GM23338 (cell line): ENCODE data around the gene CRYAA. TPM values are rescaled to one million over a fixed set of nuclear protein-coding genes. Genes with fewer than 3 reads are reported as not detected.

Source experiments
- ATAC-seq: fragments of 200-7000 bp; cut with Tn5 transposase; 3 replicates; pipeline ENCODE4 v1.9.1; 2020
- DNase-seq: peaks from one replicate; pipeline ENCODE4 v3.0.0-alpha.2; 2015; ENCODE audit warnings: low spot score
- H2AFZ ChIP-seq: fragments of 200-600 bp; sonication (generic); 2 replicates; pipeline ENCODE4 v1.8.0; 2016; ENCODE audit warnings: antibody characterized with exemption, mild to moderate bottlenecking, moderate library complexity
- H3F3A ChIP-seq: fragments of 200-600 bp; sonication (generic); replicated peaks from 2 replicates; pipeline ENCODE4 v1.8.0; 2017; ENCODE audit warnings: antibody characterized with exemption, mixed run types, low read depth
- H3K27ac ChIP-seq: fragments of 200-600 bp; sonication (generic); 2 replicates; pipeline ENCODE4 v1.6.1; 2016; ENCODE audit warnings: low read depth
- H3K27me3 ChIP-seq: fragments of 200-600 bp; sonication (generic); 2 replicates; pipeline ENCODE4 v1.8.0; 2016; ENCODE audit warnings: mild to moderate bottlenecking, mixed run types, moderate library complexity; ENCODE audit not compliant: insufficient read depth
- H3K36me3 ChIP-seq: fragments of 200-600 bp; sonication (generic); 2 replicates; pipeline ENCODE4 v1.8.0; 2016; ENCODE audit warnings: mild to moderate bottlenecking; ENCODE audit not compliant: insufficient read depth
- H3K4me1 ChIP-seq: fragments of 200-600 bp; sonication (generic); 2 replicates; pipeline ENCODE4 v1.8.0; 2016; ENCODE audit warnings: mild to moderate bottlenecking, moderate library complexity; ENCODE audit not compliant: insufficient read depth
- H3K4me2 ChIP-seq: fragments of 200-600 bp; sonication (generic); 2 replicates; pipeline ENCODE4 v1.7.1; 2017; ENCODE audit warnings: mixed run types
- H3K4me3 ChIP-seq: fragments of 200-600 bp; sonication (generic); 2 replicates; pipeline ENCODE4 v1.6.1; 2016; ENCODE audit warnings: mixed run types
- H3K79me2 ChIP-seq: fragments of 200-600 bp; sonication (generic); replicated peaks from 2 replicates; pipeline ENCODE4 v1.8.0; 2017; ENCODE audit warnings: mild to moderate bottlenecking; ENCODE audit not compliant: insufficient read depth
- H3K9me2 ChIP-seq: fragments of 200-600 bp; sonication (generic); 2 replicates; pipeline ENCODE4 v1.8.0; 2017; ENCODE audit not compliant: insufficient read depth
- H4K20me1 ChIP-seq: fragments of 200-600 bp; sonication (generic); replicated peaks from 2 replicates; pipeline ENCODE4 v1.8.0; 2017; ENCODE audit warnings: mild to moderate bottlenecking; ENCODE audit not compliant: insufficient read depth
- H3K27ac Mint-ChIP-seq: 2 replicates; pipeline ENCODE4 v1.8.0; 2020; ENCODE audit warnings: inconsistent platforms, mild to moderate bottlenecking, moderate library complexity, mixed read lengths
- H3K27me3 Mint-ChIP-seq: 3 replicates; pipeline ENCODE4 v1.8.0; 2022; ENCODE audit warnings: low read depth, mild to moderate bottlenecking, moderate library complexity, mixed read lengths, inconsistent platforms; ENCODE audit not compliant: insufficient read depth, poor library complexity
- H3K36me3 Mint-ChIP-seq: 3 replicates; pipeline ENCODE4 v1.8.0; 2021; ENCODE audit warnings: low read depth, mild to moderate bottlenecking, inconsistent platforms, moderate library complexity, mixed read lengths
- H3K4me1 Mint-ChIP-seq: 3 replicates; pipeline ENCODE4 v1.8.0; 2020; ENCODE audit warnings: mild to moderate bottlenecking, inconsistent platforms, mixed read lengths
- H3K4me3 Mint-ChIP-seq: 3 replicates; pipeline ENCODE4 v1.8.0; 2021; ENCODE audit warnings: moderate library complexity, mild to moderate bottlenecking, inconsistent platforms, mixed read lengths
- H3K9me3 Mint-ChIP-seq: 3 replicates; pipeline ENCODE4 v1.8.0; 2020; ENCODE audit warnings: moderate library complexity, mild to moderate bottlenecking, inconsistent platforms, mixed read lengths
- CREB1 ChIP-seq: fragments of 250-450 bp; sonication (Bioruptor Pico); IDR thresholded peaks from 2 replicates; pipeline ENCODE4 v1.5.0; 2020; ENCODE audit warnings: low read depth, mild to moderate bottlenecking, moderate library complexity
- EZH2 ChIP-seq: fragments of 200-600 bp; sonication (generic); IDR thresholded peaks from one replicate; pipeline ENCODE4 v1.8.0; 2017; ENCODE audit warnings: antibody characterized with exemption, mild to moderate bottlenecking, low read depth; ENCODE audit not compliant: unreplicated experiment
- EZH2phosphoT487 ChIP-seq: fragments of 200-600 bp; sonication (generic); IDR thresholded peaks from one replicate; pipeline ENCODE4 v1.8.1; 2018; ENCODE audit warnings: antibody characterized with exemption; ENCODE audit not compliant: unreplicated experiment
- JUNB ChIP-seq: IDR thresholded peaks from one replicate; pipeline ENCODE4 v1.6.1; 2016; ENCODE audit warnings: antibody characterized with exemption; ENCODE audit not compliant: unreplicated experiment
- NANOG ChIP-seq: IDR thresholded peaks from 2 replicates; pipeline ENCODE4 v1.6.1; 2016; ENCODE audit warnings: antibody characterized with exemption, borderline replicate concordance
- POLR2AphosphoS5 ChIP-seq: IDR thresholded peaks from 2 replicates; pipeline ENCODE4 v1.6.1; 2016; ENCODE audit warnings: antibody characterized with exemption, low read depth
- STAT1 ChIP-seq: IDR thresholded peaks from one replicate; pipeline ENCODE4 v1.6.1; 2016; ENCODE audit warnings: antibody characterized with exemption; ENCODE audit not compliant: unreplicated experiment
- ZNF331 ChIP-seq: fragments of 250-450 bp; sonication (Bioruptor Pico); IDR thresholded peaks from 2 replicates; pipeline ENCODE4 v1.5.0; 2020; ENCODE audit warnings: low read depth, mild to moderate bottlenecking, moderate library complexity
- polyA plus RNA-seq: library from polyadenylated mRNA; unstranded; fragments of >200 nt; fragmentation: Nextera tagmentation; extraction: Ambion mirVana; gene quantifications from 2 replicates; pipeline ENCODE4 v1.2.1, GENCODE V29; 2016
- total RNA-seq: library from RNA; depleted of rRNA; stranded (reverse); fragments of >200 nt; shearing (Covaris generic); gene quantifications from 2 replicates; pipeline ENCODE4 v1.2.3, GENCODE V29; 2014
- TF ChIP-seq, protein P1 (sequence below): fragments of 250-450 bp; sonication (Bioruptor Pico); IDR thresholded peaks from 2 replicates; pipeline ENCODE4 v1.5.0; 2020; ENCODE audit warnings: mild to moderate bottlenecking, moderate library complexity
- TF ChIP-seq, protein P2 (sequence below), 2 experiments: fragments of 200-600 bp in 1 of 2; sonication (generic) in 1 of 2; conservative IDR thresholded peaks; 2 replicates each; pipeline versions ENCODE4 v1.5.1 to v1.6.1; 2016 to 2017; ENCODE audit warnings: antibody characterized with exemption in 2 of 2, low read depth in 2 of 2, mild to moderate bottlenecking in 2 of 2, moderate library complexity in 1 of 2
- TF ChIP-seq, protein P3 (sequence below): IDR thresholded peaks from one replicate; pipeline ENCODE4 v1.6.1; 2018; ENCODE audit warnings: antibody characterized with exemption; ENCODE audit not compliant: unreplicated experiment
- TF ChIP-seq, protein P4 (sequence below): IDR thresholded peaks from 2 replicates; pipeline ENCODE4 v1.6.1; 2016; ENCODE audit warnings: antibody characterized with exemption

The CRYAA gene
- total and polyA plus RNA-seq, 2 experiments from 2014 or later = not detected

DNA sequence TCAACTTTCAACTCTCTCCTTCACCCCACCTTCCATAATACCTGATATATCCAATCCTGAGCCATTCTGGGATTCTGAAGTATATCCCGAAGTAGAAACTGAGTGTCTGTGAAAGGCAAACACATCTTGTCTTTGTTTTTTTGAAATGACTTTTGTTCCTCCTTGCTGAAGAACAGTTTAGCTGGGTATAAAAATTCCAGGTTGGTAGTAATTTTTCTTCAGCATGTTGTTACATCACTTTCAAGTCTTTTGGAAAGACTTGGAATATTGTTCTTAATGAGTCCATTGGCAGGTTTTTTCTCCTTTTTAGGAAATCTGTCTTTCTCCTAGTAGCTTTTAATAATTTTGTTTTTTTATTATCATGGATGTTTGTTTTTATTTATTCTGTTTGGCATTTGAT is 32.7 kb downstream of the CRYAA start:
- Histone ChIP-seq H2AFZ (no peak overlapping the region), H3K79me2 (no peaks in the 10 kb centered on the region), H4K20me1 (no peaks in the 10 kb centered on the region), H3F3A (no peaks in the 10 kb centered on the region), H3K27ac (no peak overlapping the region), H3K4me2 (no peak overlapping the region), H3K4me3 (no peak overlapping the region), H3K9me2 (no peaks in the 10 kb centered on the region), H3K36me3 (no peaks in the 10 kb centered on the region), H3K4me1 (peaks cover 6% of the 10 kb centered on the region; the same call in 1 of the 2 replicates), H3K27me3 (no peaks in the 10 kb centered on the region)
- Mint-ChIP-seq H3K9me3 (peaks cover 15% of the 10 kb centered on the region), H3K36me3 (peaks cover 7% of the 10 kb centered on the region; the same call in 2 of the 3 replicates), H3K4me1 (peaks cover 7% of the 10 kb centered on the region; the same call in 1 of the 3 replicates), H3K4me3 (no peak overlapping the region), H3K27ac (no peak overlapping the region), H3K27me3 (peaks cover 9% of the 10 kb centered on the region)
- DNase-seq = no peak
- ATAC-seq = no peak
- TF ChIP-seq, protein P1, sequence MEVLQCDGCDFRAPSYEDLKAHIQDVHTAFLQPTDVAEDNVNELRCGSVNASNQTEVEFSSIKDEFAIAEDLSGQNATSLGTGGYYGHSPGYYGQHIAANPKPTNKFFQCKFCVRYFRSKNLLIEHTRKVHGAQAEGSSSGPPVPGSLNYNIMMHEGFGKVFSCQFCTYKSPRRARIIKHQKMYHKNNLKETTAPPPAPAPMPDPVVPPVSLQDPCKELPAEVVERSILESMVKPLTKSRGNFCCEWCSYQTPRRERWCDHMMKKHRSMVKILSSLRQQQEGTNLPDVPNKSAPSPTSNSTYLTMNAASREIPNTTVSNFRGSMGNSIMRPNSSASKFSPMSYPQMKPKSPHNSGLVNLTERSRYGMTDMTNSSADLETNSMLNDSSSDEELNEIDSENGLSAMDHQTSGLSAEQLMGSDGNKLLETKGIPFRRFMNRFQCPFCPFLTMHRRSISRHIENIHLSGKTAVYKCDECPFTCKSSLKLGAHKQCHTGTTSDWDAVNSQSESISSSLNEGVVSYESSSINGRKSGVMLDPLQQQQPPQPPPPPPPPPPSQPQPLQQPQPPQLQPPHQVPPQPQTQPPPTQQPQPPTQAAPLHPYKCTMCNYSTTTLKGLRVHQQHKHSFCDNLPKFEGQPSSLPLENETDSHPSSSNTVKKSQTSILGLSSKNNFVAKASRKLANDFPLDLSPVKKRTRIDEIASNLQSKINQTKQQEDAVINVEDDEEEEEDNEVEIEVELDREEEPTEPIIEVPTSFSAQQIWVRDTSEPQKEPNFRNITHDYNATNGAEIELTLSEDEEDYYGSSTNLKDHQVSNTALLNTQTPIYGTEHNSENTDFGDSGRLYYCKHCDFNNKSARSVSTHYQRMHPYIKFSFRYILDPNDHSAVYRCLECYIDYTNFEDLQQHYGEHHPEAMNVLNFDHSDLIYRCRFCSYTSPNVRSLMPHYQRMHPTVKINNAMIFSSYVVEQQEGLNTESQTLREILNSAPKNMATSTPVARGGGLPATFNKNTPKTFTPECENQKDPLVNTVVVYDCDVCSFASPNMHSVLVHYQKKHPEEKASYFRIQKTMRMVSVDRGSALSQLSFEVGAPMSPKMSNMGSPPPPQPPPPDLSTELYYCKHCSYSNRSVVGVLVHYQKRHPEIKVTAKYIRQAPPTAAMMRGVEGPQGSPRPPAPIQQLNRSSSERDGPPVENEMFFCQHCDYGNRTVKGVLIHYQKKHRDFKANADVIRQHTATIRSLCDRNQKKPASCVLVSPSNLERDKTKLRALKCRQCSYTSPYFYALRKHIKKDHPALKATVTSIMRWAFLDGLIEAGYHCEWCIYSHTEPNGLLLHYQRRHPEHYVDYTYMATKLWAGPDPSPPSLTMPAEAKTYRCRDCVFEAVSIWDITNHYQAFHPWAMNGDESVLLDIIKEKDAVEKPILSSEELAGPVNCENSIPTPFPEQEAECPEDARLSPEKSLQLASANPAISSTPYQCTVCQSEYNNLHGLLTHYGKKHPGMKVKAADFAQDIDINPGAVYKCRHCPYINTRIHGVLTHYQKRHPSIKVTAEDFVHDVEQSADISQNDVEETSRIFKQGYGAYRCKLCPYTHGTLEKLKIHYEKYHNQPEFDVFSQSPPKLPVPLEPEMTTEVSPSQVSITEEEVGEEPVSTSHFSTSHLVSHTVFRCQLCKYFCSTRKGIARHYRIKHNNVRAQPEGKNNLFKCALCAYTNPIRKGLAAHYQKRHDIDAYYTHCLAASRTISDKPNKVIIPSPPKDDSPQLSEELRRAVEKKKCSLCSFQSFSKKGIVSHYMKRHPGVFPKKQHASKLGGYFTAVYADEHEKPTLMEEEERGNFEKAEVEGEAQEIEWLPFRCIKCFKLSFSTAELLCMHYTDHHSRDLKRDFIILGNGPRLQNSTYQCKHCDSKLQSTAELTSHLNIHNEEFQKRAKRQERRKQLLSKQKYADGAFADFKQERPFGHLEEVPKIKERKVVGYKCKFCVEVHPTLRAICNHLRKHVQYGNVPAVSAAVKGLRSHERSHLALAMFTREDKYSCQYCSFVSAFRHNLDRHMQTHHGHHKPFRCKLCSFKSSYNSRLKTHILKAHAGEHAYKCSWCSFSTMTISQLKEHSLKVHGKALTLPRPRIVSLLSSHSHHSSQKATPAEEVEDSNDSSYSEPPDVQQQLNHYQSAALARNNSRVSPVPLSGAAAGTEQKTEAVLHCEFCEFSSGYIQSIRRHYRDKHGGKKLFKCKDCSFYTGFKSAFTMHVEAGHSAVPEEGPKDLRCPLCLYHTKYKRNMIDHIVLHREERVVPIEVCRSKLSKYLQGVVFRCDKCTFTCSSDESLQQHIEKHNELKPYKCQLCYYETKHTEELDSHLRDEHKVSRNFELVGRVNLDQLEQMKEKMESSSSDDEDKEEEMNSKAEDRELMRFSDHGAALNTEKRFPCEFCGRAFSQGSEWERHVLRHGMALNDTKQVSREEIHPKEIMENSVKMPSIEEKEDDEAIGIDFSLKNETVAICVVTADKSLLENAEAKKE (CRISPR knock-in tag) = no peak
- TF ChIP-seq CREB1 (CRISPR knock-in tag) (no peak), EZH2 (no peak), POLR2AphosphoS5 (no peak), EZH2phosphoT487 (no peak), ZNF331 (CRISPR knock-in tag) (no peak), JUNB (no peak), NANOG (no peak), STAT1 (no peak)
- TF ChIP-seq, protein P2, sequence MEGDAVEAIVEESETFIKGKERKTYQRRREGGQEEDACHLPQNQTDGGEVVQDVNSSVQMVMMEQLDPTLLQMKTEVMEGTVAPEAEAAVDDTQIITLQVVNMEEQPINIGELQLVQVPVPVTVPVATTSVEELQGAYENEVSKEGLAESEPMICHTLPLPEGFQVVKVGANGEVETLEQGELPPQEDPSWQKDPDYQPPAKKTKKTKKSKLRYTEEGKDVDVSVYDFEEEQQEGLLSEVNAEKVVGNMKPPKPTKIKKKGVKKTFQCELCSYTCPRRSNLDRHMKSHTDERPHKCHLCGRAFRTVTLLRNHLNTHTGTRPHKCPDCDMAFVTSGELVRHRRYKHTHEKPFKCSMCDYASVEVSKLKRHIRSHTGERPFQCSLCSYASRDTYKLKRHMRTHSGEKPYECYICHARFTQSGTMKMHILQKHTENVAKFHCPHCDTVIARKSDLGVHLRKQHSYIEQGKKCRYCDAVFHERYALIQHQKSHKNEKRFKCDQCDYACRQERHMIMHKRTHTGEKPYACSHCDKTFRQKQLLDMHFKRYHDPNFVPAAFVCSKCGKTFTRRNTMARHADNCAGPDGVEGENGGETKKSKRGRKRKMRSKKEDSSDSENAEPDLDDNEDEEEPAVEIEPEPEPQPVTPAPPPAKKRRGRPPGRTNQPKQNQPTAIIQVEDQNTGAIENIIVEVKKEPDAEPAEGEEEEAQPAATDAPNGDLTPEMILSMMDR (conservative IDR thresholded peaks at IDR 0.05; ENCODE audit: low read depth in 2 of 2) = no peak
- TF ChIP-seq, protein P3, sequence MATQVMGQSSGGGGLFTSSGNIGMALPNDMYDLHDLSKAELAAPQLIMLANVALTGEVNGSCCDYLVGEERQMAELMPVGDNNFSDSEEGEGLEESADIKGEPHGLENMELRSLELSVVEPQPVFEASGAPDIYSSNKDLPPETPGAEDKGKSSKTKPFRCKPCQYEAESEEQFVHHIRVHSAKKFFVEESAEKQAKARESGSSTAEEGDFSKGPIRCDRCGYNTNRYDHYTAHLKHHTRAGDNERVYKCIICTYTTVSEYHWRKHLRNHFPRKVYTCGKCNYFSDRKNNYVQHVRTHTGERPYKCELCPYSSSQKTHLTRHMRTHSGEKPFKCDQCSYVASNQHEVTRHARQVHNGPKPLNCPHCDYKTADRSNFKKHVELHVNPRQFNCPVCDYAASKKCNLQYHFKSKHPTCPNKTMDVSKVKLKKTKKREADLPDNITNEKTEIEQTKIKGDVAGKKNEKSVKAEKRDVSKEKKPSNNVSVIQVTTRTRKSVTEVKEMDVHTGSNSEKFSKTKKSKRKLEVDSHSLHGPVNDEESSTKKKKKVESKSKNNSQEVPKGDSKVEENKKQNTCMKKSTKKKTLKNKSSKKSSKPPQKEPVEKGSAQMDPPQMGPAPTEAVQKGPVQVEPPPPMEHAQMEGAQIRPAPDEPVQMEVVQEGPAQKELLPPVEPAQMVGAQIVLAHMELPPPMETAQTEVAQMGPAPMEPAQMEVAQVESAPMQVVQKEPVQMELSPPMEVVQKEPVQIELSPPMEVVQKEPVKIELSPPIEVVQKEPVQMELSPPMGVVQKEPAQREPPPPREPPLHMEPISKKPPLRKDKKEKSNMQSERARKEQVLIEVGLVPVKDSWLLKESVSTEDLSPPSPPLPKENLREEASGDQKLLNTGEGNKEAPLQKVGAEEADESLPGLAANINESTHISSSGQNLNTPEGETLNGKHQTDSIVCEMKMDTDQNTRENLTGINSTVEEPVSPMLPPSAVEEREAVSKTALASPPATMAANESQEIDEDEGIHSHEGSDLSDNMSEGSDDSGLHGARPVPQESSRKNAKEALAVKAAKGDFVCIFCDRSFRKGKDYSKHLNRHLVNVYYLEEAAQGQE = no peak
- TF ChIP-seq, protein P4, sequence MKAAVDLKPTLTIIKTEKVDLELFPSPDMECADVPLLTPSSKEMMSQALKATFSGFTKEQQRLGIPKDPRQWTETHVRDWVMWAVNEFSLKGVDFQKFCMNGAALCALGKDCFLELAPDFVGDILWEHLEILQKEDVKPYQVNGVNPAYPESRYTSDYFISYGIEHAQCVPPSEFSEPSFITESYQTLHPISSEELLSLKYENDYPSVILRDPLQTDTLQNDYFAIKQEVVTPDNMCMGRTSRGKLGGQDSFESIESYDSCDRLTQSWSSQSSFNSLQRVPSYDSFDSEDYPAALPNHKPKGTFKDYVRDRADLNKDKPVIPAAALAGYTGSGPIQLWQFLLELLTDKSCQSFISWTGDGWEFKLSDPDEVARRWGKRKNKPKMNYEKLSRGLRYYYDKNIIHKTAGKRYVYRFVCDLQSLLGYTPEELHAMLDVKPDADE = no peak
